IPS DF 6.9 (cell line): ENCODE results near the gene TXNIP.

Experiments used
- DNase-seq: peaks from one replicate; pipeline ENCODE4 v3.0.0-alpha.2; 2013; ENCODE audit warnings: low read depth, low spot score
- H3K27ac ChIP-seq: one replicate; pipeline ENCODE4 v1.5.1; 2013; ENCODE audit warnings: low read length, control low read depth
- H3K27me3 ChIP-seq: 2 replicates; pipeline ENCODE4 v1.6.1; 2013; ENCODE audit warnings: mild to moderate bottlenecking, low read length; ENCODE audit not compliant: control insufficient read depth, insufficient read depth
- H3K36me3 ChIP-seq: 2 replicates; pipeline ENCODE4 v1.6.1; 2013; ENCODE audit warnings: low read length; ENCODE audit not compliant: control insufficient read depth, insufficient read depth
- H3K4me1 ChIP-seq: 2 replicates; pipeline ENCODE4 v1.6.1; 2013; ENCODE audit warnings: low read length; ENCODE audit not compliant: control insufficient read depth, insufficient read depth
- H3K4me3 ChIP-seq: 2 replicates; pipeline ENCODE4 v1.5.1; 2013; ENCODE audit warnings: mild to moderate bottlenecking, low read length
- H3K9me3 ChIP-seq: 2 replicates; pipeline ENCODE4 v1.6.1; 2013; ENCODE audit warnings: low read length, inconsistent platforms; ENCODE audit not compliant: control insufficient read depth, insufficient read depth
- WGBS: extraction: QIAGEN DNeasy Blood & Tissue Kit; methylation state at CpG from one replicate; pipeline ENCODE4 v1.1.7; 2013; ENCODE audit warnings: mixed read lengths, missing lambda C conversion rate; ENCODE audit not compliant: insufficient read length, insufficient coverage; 5-methylcytosine and 5-hydroxymethylcytosine counted together

TXNIP gene

GRCh38 chr1:145962157-145963102, 33.9 kb downstream of the TXNIP start:
- no peak for DNase-seq
- WGBS: no CpG with 5 or more reads among the region's 36 CpGs
- Histone ChIP-seq H3K36me3 (no peaks in the 10 kb centered on the region), H3K4me3 (peak overlapping the region; percentile 57; the same call in 1 of the 2 replicates), H3K9me3 (no peaks in the 10 kb centered on the region), H3K27me3 (peaks cover 29% of the 10 kb centered on the region), H3K4me1 (peaks cover 3% of the 10 kb centered on the region; the same call in 1 of the 2 replicates), H3K27ac (no peak overlapping the region)

GRCh38 chr1:145961425-145962156, 34.8 kb downstream of the TXNIP start:
- H3K4me3 ChIP-seq: peak overlapping the region; percentile 57; the same call in 1 of the 2 replicates
- H3K36me3 ChIP-seq: no peaks in the 10 kb centered on the region
- H3K27ac ChIP-seq: no peak overlapping the region
- peaks cover 29% of the 10 kb centered on the region for H3K27me3 ChIP-seq
- WGBS: no CpG with 5 or more reads among the region's 57 CpGs
- H3K9me3 ChIP-seq: no peaks in the 10 kb centered on the region
- DNase-seq: no peak
- H3K4me1 ChIP-seq: peaks cover 3% of the 10 kb centered on the region; the same call in 1 of the 2 replicates

GRCh38 chr1:145961109-145961424, 35.3 kb downstream of the TXNIP start:
- WGBS: no CpG with 5 or more reads among the region's 22 CpGs
- H3K4me3 ChIP-seq: peak overlapping the region; percentile 57; the same call in 1 of the 2 replicates
- peaks cover 3% of the 10 kb centered on the region; the same call in 1 of the 2 replicates for H3K4me1 ChIP-seq
- H3K36me3 ChIP-seq: no peaks in the 10 kb centered on the region
- H3K9me3 ChIP-seq: no peaks in the 10 kb centered on the region
- H3K27me3 ChIP-seq: peaks cover 29% of the 10 kb centered on the region
- H3K27ac ChIP-seq: no peak overlapping the region
- DNase-seq: no peak

DNA sequence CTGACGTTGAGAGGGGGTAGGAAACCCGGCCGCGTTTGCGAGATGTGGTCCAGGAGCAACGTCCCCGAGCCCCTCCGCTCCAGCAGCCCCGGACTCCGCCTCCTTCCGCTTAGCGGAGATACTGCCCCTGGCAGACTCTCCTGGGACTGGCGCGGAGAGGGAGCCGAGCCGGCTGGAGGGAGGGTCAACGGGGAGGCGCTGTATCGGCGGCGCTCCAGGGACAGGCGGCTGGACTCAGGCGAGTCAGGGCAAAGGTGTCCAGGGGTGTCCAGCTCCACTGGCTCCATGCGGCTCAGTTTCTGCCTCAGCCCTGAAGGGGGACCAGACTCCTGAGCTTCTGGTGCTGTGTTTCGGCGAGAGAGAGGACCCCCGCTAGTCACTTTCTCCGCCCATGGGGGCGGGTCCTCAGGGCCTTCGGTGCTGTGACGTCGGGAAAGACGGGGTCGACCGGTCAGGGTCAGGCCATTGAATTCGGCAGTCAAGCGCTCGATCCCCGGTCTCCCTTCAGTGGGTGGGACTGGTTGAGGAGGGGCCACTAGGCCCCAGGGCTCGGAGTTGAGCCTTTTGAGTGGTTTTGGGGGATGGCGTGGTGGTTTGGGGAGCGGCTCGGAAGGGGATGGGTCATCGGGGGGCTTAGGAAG, 35.8 kb downstream of the TXNIP start:
- no CpG with 5 or more reads among the region's 44 CpGs for WGBS
- H3K4me1 ChIP-seq: peaks cover 3% of the 10 kb centered on the region; the same call in 1 of the 2 replicates
- H3K27me3 ChIP-seq: peaks cover 31% of the 10 kb centered on the region
- H3K27ac ChIP-seq: no peak overlapping the region
- no peaks in the 10 kb centered on the region for H3K9me3 ChIP-seq
- DNase-seq: peak; percentile 74
- peak overlapping the region; percentile 57; the same call in 1 of the 2 replicates for H3K4me3 ChIP-seq
- no peaks in the 10 kb centered on the region for H3K36me3 ChIP-seq

DNA sequence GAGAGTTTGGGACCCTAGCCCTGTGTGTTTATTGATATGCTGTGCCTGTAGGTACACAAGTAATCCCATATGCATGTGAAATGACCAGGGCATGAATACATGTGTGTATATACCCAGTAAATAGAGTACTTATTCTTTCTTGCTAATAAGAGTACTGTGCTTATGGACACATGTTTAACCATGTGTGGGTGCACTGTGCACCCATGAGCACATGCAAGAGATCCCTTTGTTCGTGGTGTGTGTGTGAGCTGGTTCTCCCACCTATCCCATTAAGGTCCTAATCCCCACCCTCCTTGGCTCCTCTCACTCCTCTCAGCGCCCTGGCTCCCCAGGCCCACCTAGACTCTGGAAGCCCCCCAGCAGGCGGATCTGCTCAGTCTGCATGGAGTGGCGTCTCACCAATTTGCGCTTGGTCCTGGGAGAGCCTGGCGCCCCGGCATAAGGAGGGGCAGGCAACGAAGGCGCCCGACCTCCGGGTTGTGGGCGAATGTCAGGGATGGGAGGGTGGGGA, 36.4 kb downstream of the TXNIP start:
- DNase-seq: no peak
- WGBS: no CpG with 5 or more reads among the region's 12 CpGs
- H3K36me3 ChIP-seq: no peaks in the 10 kb centered on the region
- H3K9me3 ChIP-seq: no peaks in the 10 kb centered on the region
- peaks cover 3% of the 10 kb centered on the region; the same call in 1 of the 2 replicates for H3K4me1 ChIP-seq
- no peak overlapping the region for H3K27ac ChIP-seq
- H3K4me3 ChIP-seq: peak overlapping the region; percentile 57; the same call in 1 of the 2 replicates
- peaks cover 31% of the 10 kb centered on the region for H3K27me3 ChIP-seq

GRCh38 chr1:145959333-145959732, 37.0 kb downstream of the TXNIP start:
- Histone ChIP-seq H3K9me3 (no peaks in the 10 kb centered on the region), H3K27me3 (peaks cover 31% of the 10 kb centered on the region), H3K4me1 (peaks cover 3% of the 10 kb centered on the region; the same call in 1 of the 2 replicates), H3K4me3 (no peak overlapping the region), H3K27ac (no peak overlapping the region), H3K36me3 (no peaks in the 10 kb centered on the region)
- DNase-seq: no peak

DNA sequence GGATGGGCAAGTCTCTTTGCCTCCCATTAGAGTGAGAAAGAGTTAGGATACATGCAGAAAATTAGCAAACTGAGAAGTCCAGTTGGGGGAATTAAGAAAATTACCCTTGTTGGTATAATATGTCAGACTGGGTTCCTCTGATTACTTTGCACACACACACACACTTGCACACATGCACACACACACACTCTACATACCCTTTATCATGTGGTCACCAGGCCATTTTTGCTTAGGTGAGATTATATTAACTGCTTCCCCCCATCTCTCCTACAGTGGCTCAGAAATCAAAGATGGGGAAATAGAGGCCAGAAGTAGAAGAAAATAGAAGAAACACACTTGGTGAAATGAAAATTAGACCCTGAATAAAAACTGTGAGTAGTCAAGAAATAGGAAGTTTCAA, 37.6 kb downstream of the TXNIP start:
- Histone ChIP-seq H3K27ac (no peak overlapping the region), H3K4me1 (peaks cover under 1% of the 10 kb centered on the region; the same call in 1 of the 2 replicates), H3K4me3 (no peak overlapping the region), H3K9me3 (no peaks in the 10 kb centered on the region), H3K27me3 (peaks cover 29% of the 10 kb centered on the region), H3K36me3 (no peaks in the 10 kb centered on the region)
- no peak for DNase-seq

- Histone ChIP-seq H3K9me3 (no peaks in the 10 kb centered on the region), H3K36me3 (no peaks in the 10 kb centered on the region), H3K27me3 (peaks cover 20% of the 10 kb centered on the region), H3K4me1 (no peaks in the 10 kb centered on the region), H3K4me3 (peak within 1 kb of the TSS; percentile 69; the same call in 1 of the 2 replicates), H3K27ac (no peak within 1 kb of the TSS)
- WGBS: no CpG with 5 or more reads among the region's 60 CpGs
- DNase-seq: peak; percentile 95
Measured at GRCh38 chr1:145957443-145958319, 38.7 kb downstream of the TXNIP start, which contains the start of gene LIX1L. TSS of gene LIX1L (minus strand) at chr1:145958017. CDS start at chr1:145957927, 90 bp downstream.

- H3K36me3 ChIP-seq: no peaks in the 10 kb centered on the region
- H3K4me1 ChIP-seq: no peaks in the 10 kb centered on the region
- H3K27ac ChIP-seq: no peak overlapping the region
- peaks cover 15% of the 10 kb centered on the region for H3K27me3 ChIP-seq
- 100% methylated on average over 1 of the region's 3 CpGs for WGBS
- H3K4me3 ChIP-seq: peak overlapping the region; percentile 69; the same call in 1 of the 2 replicates
- H3K9me3 ChIP-seq: no peaks in the 10 kb centered on the region
- no peak for DNase-seq
Measured at GRCh38 chr1:145956781-145957442, 39.5 kb downstream of the TXNIP start.
